Measurements from ENCODE around the gene SPTLC3.

SPTLC3 gene

GRCh38 chr20:13186043-13186774 lies 177.4 kb downstream of the SPTLC3 start:
- DNase-seq (ENCODE audit: low read depth in 2 of 2) = no peak

DNA sequence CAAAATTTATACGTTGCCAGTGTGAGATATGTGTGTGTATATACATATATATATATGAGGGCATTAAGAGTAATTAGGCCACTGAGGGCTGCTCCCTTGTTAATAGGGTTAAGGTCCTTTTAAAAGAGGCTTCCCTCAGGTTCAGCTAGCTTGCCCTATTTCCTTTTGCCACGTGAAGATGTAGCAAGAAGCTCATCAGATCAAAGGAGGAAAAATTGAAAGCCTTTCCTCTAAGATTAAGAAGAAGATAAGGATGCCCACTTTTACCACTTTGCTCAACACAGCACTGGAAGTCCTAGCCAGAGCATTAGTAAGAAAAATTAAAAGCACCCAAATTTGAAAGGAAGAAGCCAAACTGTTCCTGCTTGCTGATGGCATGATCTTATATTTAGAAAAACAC lies 179.1 kb downstream of the SPTLC3 start:
- DNase-seq (ENCODE audit: low read depth in 2 of 2) = no peak

GRCh38 chr20:13199279-13199678 lies 190.5 kb downstream of the SPTLC3 start:
- no peak for DNase-seq (ENCODE audit: low read depth in 2 of 2)

DNA sequence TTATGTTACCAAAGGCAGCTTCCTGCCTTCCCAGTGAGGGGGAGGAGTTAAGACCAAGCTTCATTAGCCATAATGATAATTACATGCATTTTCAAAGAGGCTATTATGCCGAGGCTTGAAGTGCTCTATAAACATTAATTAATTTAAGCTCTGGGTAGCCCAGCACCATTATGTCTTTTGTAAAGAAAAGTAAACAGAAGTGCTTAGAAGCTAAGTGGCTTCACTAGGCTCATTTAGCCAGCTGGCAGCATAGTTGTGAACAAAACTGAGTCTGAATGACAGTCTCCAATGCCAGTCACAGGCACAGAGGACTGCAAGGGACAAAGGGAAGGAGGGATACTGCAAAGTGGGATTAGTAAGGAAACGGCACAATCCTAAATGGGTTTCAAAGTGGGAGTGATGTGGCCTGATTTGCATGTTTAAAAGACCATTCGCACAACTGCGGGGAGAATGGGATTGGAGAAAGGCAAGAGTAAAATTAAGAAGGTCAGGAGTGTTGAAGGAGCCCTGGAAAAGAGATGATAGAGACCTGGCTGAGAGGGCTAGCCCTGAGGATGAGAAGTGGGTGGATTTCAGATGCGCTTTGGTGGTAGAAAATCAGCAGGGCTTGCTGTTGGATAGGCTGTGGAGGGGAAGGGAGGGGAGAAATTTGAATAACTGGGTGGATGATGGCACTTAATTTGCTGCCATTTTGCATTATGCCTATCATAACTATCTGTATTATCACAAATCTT lies 192.2 kb downstream of the SPTLC3 start:
- DNase-seq (ENCODE audit: low read depth in 2 of 2) = no peak

GRCh38 chr20:13202565-13202964 lies 193.8 kb downstream of the SPTLC3 start:
- DNase-seq (ENCODE audit: low read depth in 2 of 2) = no peak

DNA sequence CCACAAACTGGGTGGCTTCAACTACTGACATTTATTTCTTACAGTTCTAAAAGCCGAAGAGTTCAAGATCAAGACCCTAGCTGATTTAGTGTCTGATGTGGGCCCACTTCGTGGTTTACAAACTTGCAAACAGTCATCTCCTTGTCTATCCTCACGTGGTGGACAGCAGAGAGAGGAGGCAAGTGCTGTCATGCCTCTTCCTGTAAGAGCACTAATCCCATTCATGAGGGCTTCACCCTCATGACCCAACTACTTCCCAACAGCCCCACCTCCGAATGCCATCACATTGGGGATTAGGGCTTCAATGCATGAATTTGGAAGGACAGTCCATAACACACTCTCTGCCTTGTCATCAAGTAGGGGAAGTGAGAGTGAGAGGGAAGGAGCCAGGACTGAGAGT lies 196.7 kb downstream of the SPTLC3 start:
- no peak for DNase-seq (ENCODE audit: low read depth in 2 of 2)

DNA sequence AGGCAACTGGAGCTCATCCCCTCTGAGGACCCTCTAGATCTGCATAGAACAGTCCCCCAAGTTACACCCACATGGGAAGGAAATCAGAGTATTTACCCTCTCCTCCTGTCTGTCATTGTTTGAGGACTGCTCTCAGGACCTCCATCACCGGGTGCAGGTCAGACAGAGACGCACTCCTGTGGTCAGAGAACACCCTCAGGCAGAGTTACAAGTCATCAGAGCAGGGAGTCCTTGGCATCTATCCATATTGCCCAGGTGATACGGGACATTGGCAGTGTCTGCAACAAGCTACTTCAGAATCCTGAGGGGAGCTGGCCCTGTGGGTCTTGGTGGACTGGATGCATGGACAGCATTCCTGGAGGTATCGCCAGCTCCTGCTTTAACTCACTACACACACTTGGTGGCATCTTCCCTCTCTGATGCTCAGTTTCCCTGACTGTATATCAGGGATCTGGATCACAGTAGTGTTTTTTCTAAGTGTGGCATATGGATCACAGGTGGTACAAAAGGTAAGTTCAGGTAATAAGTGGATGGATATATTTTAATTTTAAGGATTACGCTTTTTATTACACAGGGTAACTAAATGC lies 197.2 kb downstream of the SPTLC3 start:
- no peak for DNase-seq (ENCODE audit: low read depth in 2 of 2)

- no peak for DNase-seq (ENCODE audit: low read depth in 2 of 2)
Observed at GRCh38 chr20:13207016-13207415, 198.2 kb downstream of the SPTLC3 start.

DNA sequence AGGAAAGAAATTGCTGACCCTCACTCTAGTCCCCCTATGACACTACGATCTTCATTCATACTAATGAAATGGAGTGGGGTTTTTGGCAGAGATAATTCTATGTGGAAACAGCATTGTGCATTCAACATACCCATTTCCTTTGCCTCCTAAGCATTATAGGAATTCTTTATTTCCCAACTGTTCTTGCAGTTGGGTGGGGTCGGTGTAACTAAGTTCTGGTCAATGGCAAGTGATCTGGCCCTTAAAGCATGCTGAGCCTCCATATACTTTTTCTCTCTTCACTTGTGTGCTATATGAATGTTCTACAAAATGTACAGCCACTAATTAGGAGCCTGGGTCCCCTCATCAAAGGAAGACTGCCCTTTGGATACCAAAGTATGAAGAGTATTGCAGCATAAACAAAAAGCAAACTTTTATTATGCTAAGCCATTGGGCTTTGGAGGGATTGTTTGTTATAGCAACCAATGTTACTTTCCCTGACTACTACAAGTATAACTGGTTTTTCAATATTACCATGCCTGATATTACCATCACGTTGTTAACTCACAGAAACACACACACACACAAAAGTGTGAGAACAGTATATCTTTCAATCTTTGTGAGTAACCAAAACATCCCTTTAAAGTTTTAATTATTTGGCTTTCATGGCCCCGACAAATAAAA lies 203.3 kb downstream of the SPTLC3 start:
- DNase-seq (ENCODE audit: low read depth in 2 of 2) = no peak

DNA sequence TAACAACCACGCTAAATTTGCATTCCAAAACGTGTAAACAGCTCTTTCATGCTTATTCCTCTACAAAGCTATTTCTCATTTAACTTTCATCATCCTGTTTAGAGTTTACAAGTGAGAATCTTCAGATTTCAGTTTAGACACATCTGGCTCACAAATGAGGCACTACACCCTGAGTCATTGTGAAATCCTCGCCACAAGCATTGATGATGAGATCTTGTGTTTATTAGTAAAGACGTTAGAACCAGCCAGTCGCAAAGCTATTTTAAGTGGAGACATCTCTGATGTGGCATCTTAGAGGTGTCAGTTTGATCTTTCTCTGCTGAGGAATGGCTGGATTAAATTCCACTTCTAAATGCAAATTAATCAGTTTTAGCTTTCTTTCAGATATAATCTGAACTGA lies 204.0 kb downstream of the SPTLC3 start:
- peak; percentile 74 to 80 for DNase-seq (ENCODE audit: low read depth in 2 of 2)

DNA sequence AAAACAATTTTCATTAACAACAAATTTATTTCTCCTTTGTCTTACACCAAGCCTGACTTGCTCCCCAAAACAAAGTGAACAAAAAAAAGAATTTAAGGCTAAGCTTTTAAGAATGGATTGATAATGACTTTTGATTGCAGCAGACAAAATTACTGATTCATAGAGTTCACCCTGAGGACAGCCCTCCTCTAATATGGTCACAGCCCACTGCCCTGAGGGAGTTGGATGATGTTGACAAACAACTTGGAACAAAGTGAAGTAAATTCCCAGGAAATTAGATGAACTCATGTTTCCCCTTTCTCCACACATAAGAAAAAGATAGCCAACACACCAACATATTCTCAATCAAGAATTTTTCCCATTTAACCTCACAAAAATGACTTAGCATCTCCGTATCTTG lies 204.6 kb downstream of the SPTLC3 start:
- DNase-seq (ENCODE audit: low read depth in 2 of 2) = no peak

- no peak for DNase-seq (ENCODE audit: low read depth in 2 of 2)
Observed at GRCh38 chr20:13216533-13216932, 207.8 kb downstream of the SPTLC3 start.

Data from fibroblast of skin of left quadriceps (primary cell).